ENCODE results near the gene NBAS.
"Not testable (repeated sequence)": the region's sequence is repeated elsewhere in the genome, so short reads cannot be mapped to it uniquely, and the experiment has no call there.

GRCh38 chr2:15542269-15542668, 18.9 kb downstream of the NBAS start:
- not testable (repeated sequence) for TF ChIP-seq CTCF, POLR2A, EP300 (IDR thresholded peaks at IDR 0.05)

Data from ovary (tissue), 3 donors.